ENCODE measurements around the gene LRRC71.

DNA sequence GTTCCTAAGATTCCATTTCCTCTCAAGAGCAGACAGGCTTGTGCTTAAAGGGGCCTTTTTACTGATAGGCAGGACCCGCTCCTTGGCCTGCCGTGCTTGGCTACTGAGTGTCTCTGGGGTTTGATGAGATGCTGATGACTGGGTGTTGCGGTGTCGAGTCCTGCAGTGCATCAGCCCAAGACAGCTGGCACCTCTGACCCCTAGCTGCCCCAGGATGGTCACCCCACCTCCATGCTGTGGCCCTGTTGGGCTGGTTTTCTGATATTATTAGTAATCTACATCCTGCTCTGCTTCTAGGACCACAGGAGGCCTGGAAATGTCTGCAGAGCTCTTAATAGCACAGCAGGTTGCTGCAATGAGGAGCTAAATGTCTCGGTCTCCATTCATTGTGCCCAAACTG lies 28.7 kb downstream of the LRRC71 start:
- TF ChIP-seq POLR2A (IDR thresholded peaks at IDR 0.05) = no peak
- TF ChIP-seq, protein P1, sequence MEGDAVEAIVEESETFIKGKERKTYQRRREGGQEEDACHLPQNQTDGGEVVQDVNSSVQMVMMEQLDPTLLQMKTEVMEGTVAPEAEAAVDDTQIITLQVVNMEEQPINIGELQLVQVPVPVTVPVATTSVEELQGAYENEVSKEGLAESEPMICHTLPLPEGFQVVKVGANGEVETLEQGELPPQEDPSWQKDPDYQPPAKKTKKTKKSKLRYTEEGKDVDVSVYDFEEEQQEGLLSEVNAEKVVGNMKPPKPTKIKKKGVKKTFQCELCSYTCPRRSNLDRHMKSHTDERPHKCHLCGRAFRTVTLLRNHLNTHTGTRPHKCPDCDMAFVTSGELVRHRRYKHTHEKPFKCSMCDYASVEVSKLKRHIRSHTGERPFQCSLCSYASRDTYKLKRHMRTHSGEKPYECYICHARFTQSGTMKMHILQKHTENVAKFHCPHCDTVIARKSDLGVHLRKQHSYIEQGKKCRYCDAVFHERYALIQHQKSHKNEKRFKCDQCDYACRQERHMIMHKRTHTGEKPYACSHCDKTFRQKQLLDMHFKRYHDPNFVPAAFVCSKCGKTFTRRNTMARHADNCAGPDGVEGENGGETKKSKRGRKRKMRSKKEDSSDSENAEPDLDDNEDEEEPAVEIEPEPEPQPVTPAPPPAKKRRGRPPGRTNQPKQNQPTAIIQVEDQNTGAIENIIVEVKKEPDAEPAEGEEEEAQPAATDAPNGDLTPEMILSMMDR (IDR thresholded peaks at IDR 0.05) = no peak
- no peak for TF ChIP-seq EP300 (IDR thresholded peaks at IDR 0.05)
